Vagina (tissue), 2 donors: ENCODE measurements around the gene GRHL3.

Experiments used
- CTCF ChIP-seq, 3 experiments: fragments of 450-650 bp in 2 of 3; fragments of 200-600 bp in 1 of 3; sonication (generic) in 1 of 3; IDR thresholded peaks; one replicate each; pipeline ENCODE4 v1.5.1; 2017 to 2019; ENCODE audit warnings: antibody characterized with exemption in 3 of 3, mild to moderate bottlenecking in 2 of 3, moderate library complexity in 2 of 3
- POLR2A ChIP-seq, 2 donors: fragments of 450-650 bp; IDR thresholded peaks; one replicate each; pipeline ENCODE4 v1.6.1; 2017; ENCODE audit warnings: antibody characterized with exemption in 2 of 2, mild to moderate bottlenecking in 2 of 2, moderate library complexity in 2 of 2
- POLR2AphosphoS5 ChIP-seq, 2 donors: sonication (generic); formaldehyde crosslinking; IDR thresholded peaks; one replicate each; pipeline ENCODE4 v1.9.0; 2017; ENCODE audit warnings: antibody characterized with exemption in 2 of 2, mild to moderate bottlenecking in 2 of 2, low read depth in 1 of 2; ENCODE audit not compliant: insufficient read depth in 1 of 2

DNA sequence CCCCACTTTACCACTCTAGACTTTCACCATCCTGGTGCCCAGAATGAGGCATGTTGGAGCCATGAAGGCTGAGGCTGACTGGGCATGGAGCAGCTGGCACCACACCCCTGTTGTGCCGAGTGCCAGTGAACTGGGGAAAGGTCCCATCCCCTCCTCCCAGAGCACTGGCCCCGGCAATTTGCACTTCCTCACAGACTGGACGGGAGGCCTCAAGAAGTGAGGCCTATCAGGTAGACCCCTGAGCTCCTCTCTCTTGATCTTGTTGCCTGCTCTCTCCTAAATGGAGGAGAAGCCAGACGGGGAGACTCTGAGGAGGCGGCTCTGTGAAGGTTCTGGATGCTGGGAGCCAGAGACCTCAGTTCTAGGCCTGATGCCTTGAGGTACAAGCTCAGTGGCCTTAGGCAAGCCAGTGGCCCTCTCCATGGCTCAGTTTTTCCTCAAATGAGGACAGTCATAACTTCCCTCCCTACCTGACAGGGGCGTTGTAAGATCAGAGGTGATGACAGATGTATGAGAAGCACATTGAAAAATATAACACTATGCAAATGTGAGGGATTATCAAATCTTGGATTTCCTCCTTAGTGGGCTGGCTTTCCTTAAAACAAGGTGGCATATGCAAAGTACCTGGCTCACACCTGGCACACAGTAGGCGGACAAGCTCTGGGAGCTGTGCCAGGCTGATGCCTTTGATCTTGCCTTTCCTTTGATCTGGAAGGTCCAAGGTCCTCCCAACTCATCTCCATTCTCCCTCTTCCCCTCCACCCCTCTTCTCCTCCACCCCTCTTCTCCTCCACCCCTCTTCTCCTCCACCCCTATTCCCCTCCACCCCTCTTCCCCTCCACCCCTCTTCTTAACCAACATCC is 6.7 kb downstream of the GRHL3 start:
- TF ChIP-seq CTCF (IDR thresholded peaks at IDR 0.05) (no peak), POLR2A (IDR thresholded peaks at IDR 0.05) (no peak), POLR2AphosphoS5 (IDR thresholded peaks at IDR 0.05; ENCODE audit: insufficient read depth in 1 of 2, low read depth in 1 of 2) (no peak)
